Subcutaneous adipose tissue (tissue), 4 donors: ENCODE results near the gene PLA2G15. TPM values are rescaled to one million over a fixed set of nuclear protein-coding genes. Genes with fewer than 3 reads are reported as not detected.

Source experiments
- CTCF ChIP-seq: fragments of 450-650 bp; IDR thresholded peaks from one replicate; pipeline ENCODE4 v1.5.1; 2016; ENCODE audit warnings: low read depth, mild to moderate bottlenecking, control low read depth, antibody characterized with exemption, moderate library complexity
- total RNA-seq, 4 donors: library from RNA; depleted of rRNA; stranded (reverse); fragments of >200 nt; gene quantifications; one replicate each; pipeline ENCODE4 v1.1.0, GENCODE V29; 2016

The PLA2G15 gene
- total RNA-seq, 4 donors from 2014 or later: 16.3 to 62.4 (median 36.0) TPM

GRCh38 chr16:68246666-68247065, 1.5 kb downstream of the PLA2G15 start:
- no peak for TF ChIP-seq CTCF

GRCh38 chr16:68247400-68247799, 2.2 kb downstream of the PLA2G15 start:
- TF ChIP-seq CTCF: no peak

GRCh38 chr16:68247932-68248331, 2.8 kb downstream of the PLA2G15 start:
- TF ChIP-seq CTCF: no peak

GRCh38 chr16:68249371-68249770, 4.2 kb downstream of the PLA2G15 start:
- no peak for TF ChIP-seq CTCF

- TF ChIP-seq CTCF: no peak
Observed at GRCh38 chr16:68250951-68251350, 5.8 kb downstream of the PLA2G15 start.

- no peak for TF ChIP-seq CTCF
Observed at GRCh38 chr16:68251832-68252231, 6.7 kb downstream of the PLA2G15 start.

- TF ChIP-seq CTCF: no peak
Observed at GRCh38 chr16:68252383-68252782, 7.2 kb downstream of the PLA2G15 start.

- TF ChIP-seq CTCF: no peak
Observed at GRCh38 chr16:68253721-68254120, 8.5 kb downstream of the PLA2G15 start.
